IMR-90 (cell line): ENCODE results near the gene NFKBIB. TPM values are rescaled to one million over a fixed set of nuclear protein-coding genes. Genes with fewer than 3 reads are reported as not detected.

Experiments
- ATAC-seq: fragments of 200-7000 bp; cut with Tn5 transposase; 2 replicates; pipeline ENCODE4 v1.9.1; 2020; ENCODE audit warnings: low read depth, mild to moderate bottlenecking, moderate library complexity
- BruUV-seq: library from RNA; stranded (reverse); fragments of 400-500 nt; replicated peaks from 2 replicates; lab custom pipeline; 2021; lab: Mats Ljungman, UMichigan
- CTCF ChIA-PET: fragments of 300-600 bp; formaldehyde crosslinking; extraction: SDS; loops from one replicate; lab custom pipeline; 2021; ENCODE audit warnings: antibody characterized with exemption; lab: Yijun Ruan, JAX
- POLR2A ChIA-PET: fragments of 300-600 bp; sonication (Branson Sonifier 250); formaldehyde crosslinking; loops from one replicate; lab custom pipeline; 2022; ENCODE audit warnings: antibody characterized with exemption; ENCODE audit not compliant: unreplicated experiment; lab: Charles Lee
- DNase-seq: peaks from one replicate; pipeline ENCODE4 v3.0.0; 2013
- H2AFZ ChIP-seq: replicated peaks from 2 replicates; pipeline ENCODE3; 2013; ENCODE audit warnings: low read length, mild to moderate bottlenecking; ENCODE audit not compliant: poor library complexity
- H2AK5ac ChIP-seq: 2 replicates; pipeline ENCODE4 v1.6.1; 2013; ENCODE audit warnings: low read depth, low read length, inconsistent platforms
- H2AK9ac ChIP-seq: replicated peaks from 2 replicates; pipeline ENCODE3; 2013; ENCODE audit warnings: mild to moderate bottlenecking, low read depth, low read length, moderate library complexity; ENCODE audit not compliant: poor library complexity
- H2BK120ac ChIP-seq: 2 replicates; pipeline ENCODE4 v1.6.1; 2013; ENCODE audit warnings: low read depth, low read length, inconsistent platforms
- H2BK15ac ChIP-seq: 3 replicates; pipeline ENCODE4 v1.6.1; 2013; ENCODE audit warnings: low read depth, low read length, inconsistent platforms
- H2BK20ac ChIP-seq: 2 replicates; pipeline ENCODE4 v1.6.1; 2013; ENCODE audit warnings: low read depth, mild to moderate bottlenecking, inconsistent platforms, low read length, moderate library complexity
- H2BK5ac ChIP-seq: 2 replicates; pipeline ENCODE4 v1.6.1; 2013; ENCODE audit warnings: mild to moderate bottlenecking, low read depth, low read length, inconsistent platforms; ENCODE audit not compliant: poor library complexity, severe bottlenecking
- H3K14ac ChIP-seq: replicated peaks from 2 replicates; pipeline ENCODE4 v1.6.1; 2013; ENCODE audit warnings: low read depth, low read length, inconsistent platforms
- H3K18ac ChIP-seq: 2 replicates; pipeline ENCODE4 v1.6.1; 2013; ENCODE audit warnings: low read depth, low read length, control low read depth
- H3K23ac ChIP-seq: 2 replicates; pipeline ENCODE4 v1.6.1; 2013; ENCODE audit warnings: low read depth, low read length, inconsistent platforms
- H3K27ac ChIP-seq: 2 replicates; pipeline ENCODE4 v1.5.1; 2013; ENCODE audit warnings: mild to moderate bottlenecking, control low read depth, low read length; ENCODE audit not compliant: insufficient read depth
- H3K27me3 ChIP-seq: 2 replicates; pipeline ENCODE4 v1.6.1; 2013; ENCODE audit warnings: low read length; ENCODE audit not compliant: control insufficient read depth, insufficient read depth
- H3K36me3 ChIP-seq: 2 replicates; pipeline ENCODE4 v1.6.1; 2013; ENCODE audit warnings: low read length, mixed read lengths; ENCODE audit not compliant: control insufficient read depth, insufficient read depth
- H3K4ac ChIP-seq: 2 replicates; pipeline ENCODE4 v1.6.1; 2013; ENCODE audit warnings: low read depth, low read length, inconsistent platforms
- H3K4me1 ChIP-seq: 2 replicates; pipeline ENCODE4 v1.6.1; 2013; ENCODE audit warnings: low read length, mixed read lengths; ENCODE audit not compliant: control insufficient read depth, insufficient read depth
- H3K4me2 ChIP-seq: 2 replicates; pipeline ENCODE4 v1.6.1; 2013; ENCODE audit warnings: low read depth, mild to moderate bottlenecking, control low read depth, low read length, moderate library complexity
- H3K4me3 ChIP-seq: 2 replicates; pipeline ENCODE4 v1.5.1; 2013; ENCODE audit warnings: low read depth, mild to moderate bottlenecking, control low read depth, low read length, moderate library complexity; ENCODE audit not compliant: insufficient read depth
- H3K56ac ChIP-seq: 2 replicates; pipeline ENCODE4 v1.6.1; 2013; ENCODE audit warnings: low read length, inconsistent platforms; ENCODE audit not compliant: insufficient read depth; ENCODE audit errors: extremely low read depth
- H3K79me1 ChIP-seq, 2 experiments: 2 replicates each; pipeline ENCODE4 v1.6.1; 2013; ENCODE audit warnings: low read length in 2 of 2, inconsistent platforms in 1 of 2, low read depth in 1 of 2
- H3K9ac ChIP-seq: 2 replicates; pipeline ENCODE4 v1.6.1; 2013; ENCODE audit warnings: low read depth, low read length, control low read depth
- H3K9me1 ChIP-seq: 2 replicates; pipeline ENCODE4 v1.6.1; 2013; ENCODE audit warnings: low read length, inconsistent platforms; ENCODE audit not compliant: insufficient read depth
- H3K9me3 ChIP-seq: 2 replicates; pipeline ENCODE4 v1.6.1; 2013; ENCODE audit warnings: low read length; ENCODE audit not compliant: control insufficient read depth, insufficient read depth
- H4K20me1 ChIP-seq: 2 replicates; pipeline ENCODE4 v1.6.1; 2013; ENCODE audit warnings: low read length, inconsistent platforms; ENCODE audit not compliant: insufficient read depth
- H4K5ac ChIP-seq: 2 replicates; pipeline ENCODE4 v1.6.1; 2013; ENCODE audit warnings: mild to moderate bottlenecking, low read depth, low read length, control low read depth
- H4K8ac ChIP-seq, 2 experiments: 2 replicates each; pipeline ENCODE4 v1.6.1; 2013; ENCODE audit warnings: low read depth in 2 of 2, low read length in 2 of 2, control low read depth in 1 of 2, inconsistent platforms in 1 of 2
- H4K91ac ChIP-seq: 2 replicates; pipeline ENCODE4 v1.6.1; 2013; ENCODE audit warnings: low read depth, low read length, inconsistent platforms; ENCODE audit not compliant: insufficient read depth
- BHLHE40 ChIP-seq: fragments of 150-350 bp; IDR thresholded peaks from 2 replicates; pipeline ENCODE4 v1.6.1; 2016; ENCODE audit warnings: mild to moderate bottlenecking, low read depth, low read length
- CHD1 ChIP-seq: IDR thresholded peaks from 2 replicates; pipeline ENCODE4 v1.6.1; 2012; ENCODE audit warnings: low read depth, low read length, improper control_type of control experiment
- FOS ChIP-seq: fragments of 150-350 bp; IDR thresholded peaks from 2 replicates; pipeline ENCODE4 v1.6.1; 2016; ENCODE audit warnings: low read depth, low read length
- MAFK ChIP-seq: IDR thresholded peaks from 2 replicates; pipeline ENCODE4 v1.6.1; 2012; ENCODE audit warnings: low read depth, low read length, improper control_type of control experiment
- MAZ ChIP-seq: IDR thresholded peaks from 2 replicates; pipeline ENCODE4 v1.6.1; 2012; ENCODE audit warnings: low read depth, mild to moderate bottlenecking, low read length, improper control_type of control experiment, moderate library complexity, borderline replicate concordance
- MXI1 ChIP-seq: IDR thresholded peaks from 2 replicates; pipeline ENCODE4 v1.6.1; 2012; ENCODE audit warnings: low read depth, mild to moderate bottlenecking, low read length, moderate library complexity, borderline replicate concordance
- NFE2L2 ChIP-seq: fragments of 150-350 bp; IDR thresholded peaks from 2 replicates; pipeline ENCODE4 v1.6.1; 2016; ENCODE audit warnings: low read depth, mild to moderate bottlenecking, low read length
- POLR2A ChIP-seq: IDR thresholded peaks from 2 replicates; pipeline ENCODE4 v1.6.1; 2012; ENCODE audit warnings: mild to moderate bottlenecking, low read depth, low read length
- RFX5 ChIP-seq: IDR thresholded peaks from 2 replicates; pipeline ENCODE4 v1.8.0; 2012; ENCODE audit warnings: low read depth, mild to moderate bottlenecking, low read length, moderate library complexity
- SMC3 ChIP-seq: fragments of 150-350 bp; IDR thresholded peaks from 2 replicates; pipeline ENCODE4 v1.6.1; 2016; ENCODE audit warnings: low read depth, mild to moderate bottlenecking, antibody characterized with exemption, low read length, moderate library complexity
- WGBS, 2 experiments: methylation state at CpG; one replicate each; pipeline versions ENCODE4 v1.1.5 to v1.1.7; 2013; ENCODE audit warnings: missing lambda C conversion rate in 2 of 2; ENCODE audit not compliant: insufficient read length in 1 of 2; ENCODE audit errors: extremely low coverage in 2 of 2; 5-methylcytosine and 5-hydroxymethylcytosine counted together
- dilution Hi-C: fragments of 300-500 bp; cut with HindIII; formaldehyde crosslinking; loops from one replicate; pipeline ENCODE4 v1.14.3; 2018; ENCODE audit warnings: low sequenced_read_pairs; ENCODE audit not compliant: unreplicated experiment
- in situ Hi-C: fragments of 300-500 bp; cut with MboI; formaldehyde crosslinking; loops from 3 replicates; pipeline ENCODE4 v1.14.3; 2019; ENCODE audit warnings: low sequenced_read_pairs, inconsistent platforms, mixed read lengths
- intact Hi-C: fragments of 100-400 bp; cut with micrococcal nuclease; formaldehyde crosslinking; loops from 2 replicates; pipeline ENCODE4 v1.10.0; 2022
- polyA plus RNA-seq, 3 experiments: library from polyadenylated mRNA; depleted of rRNA; stranded (reverse); fragments of >200 nt; gene quantifications; 2 replicates each; pipeline ENCODE4 v1.2.3, GENCODE V29; 2012; ENCODE audit warnings: low replicate concordance in 1 of 3
- total RNA-seq: library from RNA; depleted of rRNA; stranded (reverse); fragments of >200 nt; gene quantifications from 2 replicates; pipeline ENCODE4 v1.2.3, GENCODE V29; 2012
- TF ChIP-seq, protein P1 (sequence below): fragments of 150-350 bp; IDR thresholded peaks from 2 replicates; pipeline ENCODE4 v1.6.1; 2016; ENCODE audit warnings: low read depth, mild to moderate bottlenecking, low read length, moderate library complexity, borderline replicate concordance
- TF ChIP-seq, protein P2 (sequence below): conservative IDR thresholded peaks from 2 replicates; pipeline ENCODE4 v1.5.1; 2012; ENCODE audit warnings: mild to moderate bottlenecking, low read depth, low read length, improper control_type of control experiment

The NFKBIB gene
- total and polyA plus RNA-seq, 2 of the 4 experiments (the other 2 are of a cell fraction), result 7.5 to 25.5 TPM

DNA sequence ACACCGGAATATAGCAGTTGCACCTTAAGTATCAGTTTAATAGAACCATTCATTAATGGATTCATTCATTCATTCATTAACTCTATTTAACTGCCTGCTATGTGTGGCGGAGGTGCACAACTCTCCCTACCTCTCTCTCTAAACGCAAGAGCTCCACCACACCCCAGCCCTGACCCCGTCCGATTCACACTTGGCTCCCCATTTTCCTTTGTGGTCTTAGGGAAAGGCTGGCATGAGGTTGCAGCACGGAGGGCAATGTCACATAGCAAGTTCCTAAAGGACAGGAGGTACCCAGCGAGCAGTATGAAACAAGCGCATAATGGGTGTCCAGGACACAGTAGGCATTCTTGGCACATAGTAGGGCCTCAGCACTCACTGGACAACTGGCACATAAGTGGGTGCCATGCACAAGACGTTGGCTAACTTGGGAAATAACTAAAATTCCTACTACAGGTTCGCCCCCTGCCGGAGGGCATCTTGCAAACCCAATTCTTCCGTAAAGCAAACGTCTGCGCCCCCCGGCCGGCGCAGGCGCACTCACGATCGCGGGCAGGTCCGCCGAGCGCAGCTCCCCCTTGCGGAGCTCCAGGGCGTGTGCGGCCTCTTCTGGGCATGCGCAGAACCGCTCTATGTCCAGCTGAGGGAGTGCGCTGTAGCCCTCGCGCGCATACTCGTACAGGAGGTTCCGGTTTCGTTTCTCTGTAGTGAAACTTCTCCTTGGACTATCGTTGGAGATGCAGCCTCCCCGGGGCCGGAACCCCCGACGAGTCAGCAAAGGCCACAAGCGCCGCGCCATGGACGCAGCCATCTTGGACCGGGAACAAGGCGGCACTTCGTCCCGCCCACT is 30.4 kb downstream of the NFKBIB start, which contains the start of gene SARS2:
Gene SARS2 (minus strand): TSS at position 835 of the 847 bp plus-strand sequence. CDS start 27 bp downstream, at position 808.
- Histone ChIP-seq H3K9ac (peak within 1 kb of the TSS; percentile 96), H2BK20ac (peak within 1 kb of the TSS; percentile 14; the same call in 1 of the 2 replicates), H2BK120ac (peak within 1 kb of the TSS; percentile 77), H3K14ac (peak within 1 kb of the TSS; percentile 93), H3K23ac (peak within 1 kb of the TSS; percentile 69), H3K18ac (peak within 1 kb of the TSS; percentile 83), H3K4me1 (no peaks in the 10 kb centered on the region), H2AK5ac (peak within 1 kb of the TSS; percentile 81), H2AFZ (peak within 1 kb of the TSS; percentile 99), H3K4me3 (peak within 1 kb of the TSS; percentile 75), H3K56ac (peak within 1 kb of the TSS; percentile 97), H4K91ac (peak within 1 kb of the TSS; percentile 95), H3K4me2 (peak within 1 kb of the TSS; percentile 94), H2BK5ac (peak within 1 kb of the TSS; percentile 94), H3K27me3 (no peaks in the 10 kb centered on the region), H4K8ac (peak within 1 kb of the TSS; percentile 84 to 97), H3K4ac (peak within 1 kb of the TSS; percentile 94), H2BK15ac (peak within 1 kb of the TSS; percentile 75; the same call in 1 of the 3 replicates), H2AK9ac (peak within 1 kb of the TSS; percentile 92), H4K20me1 (no peaks in the 10 kb centered on the region; the same call in 1 of the 2 replicates), H3K9me1 (peaks cover 3% of the 10 kb centered on the region; the same call in 1 of the 2 replicates), H3K79me1 (peaks cover 29 to 57% of the 10 kb centered on the region in 2 experiments; a peak in 3 of 4 replicates), H3K9me3 (no peaks in the 10 kb centered on the region), H4K5ac (peak within 1 kb of the TSS; percentile 87), H3K27ac (peak within 1 kb of the TSS; percentile 95), H3K36me3 (peaks cover 15% of the 10 kb centered on the region)
- in situ Hi-C loops, result loop anchor here (10.0 to 25.0 kb wide), 2 partner anchors 305 to 518 kb away; partner anchors contain the start of gene FAM98C
- intact Hi-C loops, result loop anchor here (1.0 to 5.0 kb wide), 4 partner anchors 79 to 415 kb away; partner anchors contain the start of gene ACTN4
- BruUV-seq, result TSS peak; percentile 52
- CTCF ChIA-PET, result interaction anchor here (0.5 to 1.6 kb wide), 14 partner anchors 8 to 530 kb away, joined by 3 to 9 read pairs (median 4); partner anchors contain the start of genes CCER2, FAM98C, NFKBIB and SIRT2
- DNase-seq (peak; percentile 92), ATAC-seq (peak; percentile 89)
- WGBS, 2 experiments, result 4% methylated on average over 40 of the region's 49 CpGs; no CpG with 5 or more reads in 1 of the 2 experiments
- dilution Hi-C loops, result no loop called here
- POLR2A ChIA-PET, result no interaction called here
- TF ChIP-seq, protein P1, sequence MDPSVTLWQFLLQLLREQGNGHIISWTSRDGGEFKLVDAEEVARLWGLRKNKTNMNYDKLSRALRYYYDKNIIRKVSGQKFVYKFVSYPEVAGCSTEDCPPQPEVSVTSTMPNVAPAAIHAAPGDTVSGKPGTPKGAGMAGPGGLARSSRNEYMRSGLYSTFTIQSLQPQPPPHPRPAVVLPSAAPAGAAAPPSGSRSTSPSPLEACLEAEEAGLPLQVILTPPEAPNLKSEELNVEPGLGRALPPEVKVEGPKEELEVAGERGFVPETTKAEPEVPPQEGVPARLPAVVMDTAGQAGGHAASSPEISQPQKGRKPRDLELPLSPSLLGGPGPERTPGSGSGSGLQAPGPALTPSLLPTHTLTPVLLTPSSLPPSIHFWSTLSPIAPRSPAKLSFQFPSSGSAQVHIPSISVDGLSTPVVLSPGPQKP, result no peak
- TF ChIP-seq NFE2L2 (peak; percentile 5; the same call in 1 of the 2 replicates), MXI1 (peak; percentile 45), RFX5 (no peak), SMC3 (peak; percentile 81), POLR2A (peak; percentile 84), FOS (no peak), MAFK (no peak), BHLHE40 (peak; percentile 28; the same call in 1 of the 2 replicates), MAZ (peak; percentile 75; the same call in 1 of the 2 replicates), CHD1 (0 out of 2 replicates have a peak, but pooled peaks have one; percentile 64)
- TF ChIP-seq, protein P2, sequence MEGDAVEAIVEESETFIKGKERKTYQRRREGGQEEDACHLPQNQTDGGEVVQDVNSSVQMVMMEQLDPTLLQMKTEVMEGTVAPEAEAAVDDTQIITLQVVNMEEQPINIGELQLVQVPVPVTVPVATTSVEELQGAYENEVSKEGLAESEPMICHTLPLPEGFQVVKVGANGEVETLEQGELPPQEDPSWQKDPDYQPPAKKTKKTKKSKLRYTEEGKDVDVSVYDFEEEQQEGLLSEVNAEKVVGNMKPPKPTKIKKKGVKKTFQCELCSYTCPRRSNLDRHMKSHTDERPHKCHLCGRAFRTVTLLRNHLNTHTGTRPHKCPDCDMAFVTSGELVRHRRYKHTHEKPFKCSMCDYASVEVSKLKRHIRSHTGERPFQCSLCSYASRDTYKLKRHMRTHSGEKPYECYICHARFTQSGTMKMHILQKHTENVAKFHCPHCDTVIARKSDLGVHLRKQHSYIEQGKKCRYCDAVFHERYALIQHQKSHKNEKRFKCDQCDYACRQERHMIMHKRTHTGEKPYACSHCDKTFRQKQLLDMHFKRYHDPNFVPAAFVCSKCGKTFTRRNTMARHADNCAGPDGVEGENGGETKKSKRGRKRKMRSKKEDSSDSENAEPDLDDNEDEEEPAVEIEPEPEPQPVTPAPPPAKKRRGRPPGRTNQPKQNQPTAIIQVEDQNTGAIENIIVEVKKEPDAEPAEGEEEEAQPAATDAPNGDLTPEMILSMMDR, result peak; percentile 99
